Measurements from ENCODE around the gene NPBWR2.

- TF ChIP-seq FOXM1 (IDR thresholded peaks at IDR 0.05; ENCODE audit: low read depth) (no peak), MEF2A (IDR thresholded peaks at IDR 0.05; ENCODE audit: borderline replicate concordance, low read depth) (no peak), MXI1 (IDR thresholded peaks at IDR 0.05; ENCODE audit: low read depth, low read length) (no peak)
- TF ChIP-seq, protein P1, sequence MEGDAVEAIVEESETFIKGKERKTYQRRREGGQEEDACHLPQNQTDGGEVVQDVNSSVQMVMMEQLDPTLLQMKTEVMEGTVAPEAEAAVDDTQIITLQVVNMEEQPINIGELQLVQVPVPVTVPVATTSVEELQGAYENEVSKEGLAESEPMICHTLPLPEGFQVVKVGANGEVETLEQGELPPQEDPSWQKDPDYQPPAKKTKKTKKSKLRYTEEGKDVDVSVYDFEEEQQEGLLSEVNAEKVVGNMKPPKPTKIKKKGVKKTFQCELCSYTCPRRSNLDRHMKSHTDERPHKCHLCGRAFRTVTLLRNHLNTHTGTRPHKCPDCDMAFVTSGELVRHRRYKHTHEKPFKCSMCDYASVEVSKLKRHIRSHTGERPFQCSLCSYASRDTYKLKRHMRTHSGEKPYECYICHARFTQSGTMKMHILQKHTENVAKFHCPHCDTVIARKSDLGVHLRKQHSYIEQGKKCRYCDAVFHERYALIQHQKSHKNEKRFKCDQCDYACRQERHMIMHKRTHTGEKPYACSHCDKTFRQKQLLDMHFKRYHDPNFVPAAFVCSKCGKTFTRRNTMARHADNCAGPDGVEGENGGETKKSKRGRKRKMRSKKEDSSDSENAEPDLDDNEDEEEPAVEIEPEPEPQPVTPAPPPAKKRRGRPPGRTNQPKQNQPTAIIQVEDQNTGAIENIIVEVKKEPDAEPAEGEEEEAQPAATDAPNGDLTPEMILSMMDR (IDR thresholded peaks at IDR 0.05) = no peak
Measured at GRCh38 chr20:64113444-64113775, 6.0 kb upstream of the NPBWR2 start.

Data from SK-N-SH (cell line).